ENCODE measurements around the gene ZNF530.

GRCh38 chr19:57599761-57600383 lies at the start of gene ZNF530:
- TF ChIP-seq CTCF (conservative IDR thresholded peaks at IDR 0.05) (no peak), ZFX (IDR thresholded peaks at IDR 0.05) (peak; percentile 67)
